ENCODE data around the gene MAST4.
"Not testable (repeated sequence)": the region's sequence is repeated elsewhere in the genome, so short reads cannot be mapped to it uniquely, and the experiment has no call there.

Gene MAST4

DNA sequence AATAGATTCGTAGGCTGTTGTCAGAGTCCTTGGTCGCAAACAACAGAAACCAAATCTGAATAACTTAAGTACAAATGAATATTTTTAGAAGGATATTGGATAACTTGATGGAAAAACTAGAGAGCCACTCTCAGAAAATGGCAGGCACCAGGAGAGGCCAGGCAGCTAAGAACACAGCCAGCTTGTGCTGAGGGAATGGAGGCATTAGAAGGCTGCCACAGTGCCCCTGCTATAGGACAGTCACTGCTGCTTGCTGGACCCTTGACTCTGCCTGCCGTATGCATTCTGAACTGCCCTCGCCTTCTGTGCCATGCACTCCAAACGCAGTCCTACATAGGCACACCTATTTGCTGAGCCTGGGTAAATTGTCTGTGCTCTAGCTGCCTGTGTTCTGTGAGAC is 78.6 kb downstream of the MAST4 start:
- no peak overlapping the region for H3K27ac ChIP-seq
- no peak for TF ChIP-seq CTCF (conservative IDR thresholded peaks at IDR 0.05)

DNA sequence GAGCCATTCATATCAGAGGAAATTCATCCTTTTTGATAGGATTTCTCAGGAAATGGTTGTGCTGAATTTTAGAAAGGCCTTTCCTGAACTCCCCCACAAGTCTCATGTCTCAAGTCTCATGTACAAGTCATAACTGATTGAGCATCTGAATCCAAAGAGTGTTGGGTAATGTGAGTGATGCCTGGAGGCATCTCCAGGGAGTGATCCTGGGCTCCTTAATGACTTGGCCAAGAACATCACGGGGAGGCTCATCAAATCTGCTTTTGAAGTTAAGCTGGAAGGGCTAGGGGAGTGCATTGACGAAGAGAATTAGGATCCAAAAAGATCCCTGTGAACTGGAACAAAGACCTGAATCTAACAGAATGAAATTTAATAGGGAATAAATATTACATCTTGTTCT is 79.2 kb downstream of the MAST4 start:
- no peak for TF ChIP-seq CTCF (conservative IDR thresholded peaks at IDR 0.05)
- H3K27ac ChIP-seq, result no peak overlapping the region

GRCh38 chr5:66680221-66680620 is 84.0 kb downstream of the MAST4 start:
- H3K27ac ChIP-seq, result peak overlapping the region; percentile 48
- TF ChIP-seq CTCF (conservative IDR thresholded peaks at IDR 0.05), result no peak

DNA sequence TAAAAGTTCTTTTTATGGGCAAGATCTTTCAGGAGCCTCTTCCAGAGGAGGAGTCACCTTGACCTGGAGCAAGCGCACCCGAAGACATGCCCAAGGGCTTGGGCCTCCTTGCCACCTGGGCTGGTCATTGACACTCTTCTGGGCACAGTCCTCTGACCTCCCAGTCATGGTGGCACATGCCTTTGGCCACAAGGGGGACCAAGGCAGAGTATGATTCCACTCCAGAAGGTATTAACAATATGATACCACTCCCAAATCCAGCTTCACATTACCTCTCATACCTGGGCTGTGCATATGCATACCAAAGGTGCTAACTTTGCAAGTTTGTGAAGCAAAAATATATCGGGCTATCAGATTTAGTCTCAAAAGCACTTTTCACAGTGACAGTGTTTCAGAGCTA is 84.6 kb downstream of the MAST4 start:
- peak overlapping the region; percentile 48 for H3K27ac ChIP-seq
- TF ChIP-seq CTCF (conservative IDR thresholded peaks at IDR 0.05), result peak; percentile 51; the same call in 1 of the 2 replicates

DNA sequence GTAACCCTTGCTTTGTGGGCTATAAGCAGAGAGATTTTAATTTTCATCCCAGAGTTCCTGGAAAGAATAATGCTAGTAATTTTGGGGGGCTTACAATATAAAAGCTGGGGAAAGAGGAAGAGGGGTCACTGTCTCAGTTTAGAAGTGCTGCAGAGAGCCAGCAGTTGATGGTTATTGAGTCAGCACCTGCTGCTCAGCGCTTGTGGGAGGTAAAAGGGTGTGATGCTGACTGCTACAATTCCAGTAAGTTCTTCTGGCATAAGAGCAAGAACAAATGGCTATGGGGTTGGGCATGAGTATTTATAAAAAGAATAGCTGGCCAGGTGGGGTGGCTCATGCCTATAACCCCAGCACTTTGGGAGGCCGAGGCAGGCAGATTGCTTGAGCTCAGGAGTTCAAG is 88.5 kb downstream of the MAST4 start:
- no peak for TF ChIP-seq CTCF (conservative IDR thresholded peaks at IDR 0.05)
- no peak overlapping the region for H3K27ac ChIP-seq

DNA sequence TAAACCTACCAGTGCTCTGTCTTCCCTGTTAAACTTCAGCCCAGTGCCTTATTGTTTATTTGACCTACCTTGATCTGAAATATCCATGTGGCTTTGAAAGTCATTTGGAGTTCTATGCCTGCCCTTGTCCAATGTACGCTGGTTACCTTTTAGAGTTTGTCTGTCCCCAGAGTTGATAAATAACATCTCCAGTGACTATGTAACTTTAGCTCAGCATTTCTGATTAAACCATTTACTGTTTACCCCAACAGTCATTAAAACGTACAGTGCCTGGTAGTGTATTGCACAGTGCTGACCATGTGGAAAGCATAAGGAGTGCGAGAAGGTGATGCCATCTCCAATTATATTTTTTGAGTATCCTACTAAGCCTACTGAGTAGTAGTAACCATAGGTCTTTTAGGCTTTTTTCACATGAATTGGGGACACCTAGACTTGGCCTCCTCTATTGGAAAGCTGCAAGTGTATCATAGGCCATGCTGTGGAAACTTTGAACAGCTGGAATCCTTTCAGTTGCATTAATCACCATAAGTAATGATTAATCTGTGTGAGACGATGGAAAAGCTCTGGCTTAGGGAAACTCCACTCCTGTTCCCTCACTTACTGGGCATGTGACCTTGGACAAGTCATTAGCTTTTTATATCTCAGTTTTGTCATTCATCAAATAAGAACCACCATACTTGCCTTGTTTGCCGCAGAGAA is 93.5 kb downstream of the MAST4 start:
- TF ChIP-seq CTCF (conservative IDR thresholded peaks at IDR 0.05), result no peak

GRCh38 chr5:66694036-66694435 is 97.8 kb downstream of the MAST4 start:
- no peak overlapping the region for H3K27ac ChIP-seq

More for the DNA sequence above, 93.5 kb downstream of the MAST4 start:
- no peak overlapping the region for H3K27ac ChIP-seq

GRCh38 chr5:66695840-66696239 is 99.6 kb downstream of the MAST4 start:
- H3K27ac ChIP-seq, result not testable (repeated sequence)

More at GRCh38 chr5:66694036-66694435, 97.8 kb downstream of the MAST4 start:
- no peak for TF ChIP-seq CTCF (conservative IDR thresholded peaks at IDR 0.05)
